A549 (cell line): ENCODE data around the gene APRT. TPM values are rescaled to one million over a fixed set of nuclear protein-coding genes. Genes with fewer than 3 reads are reported as not detected.

Source experiments
- ATAC-seq, 2 experiments: fragments of 200-7000 bp in 1 of 2; fragments of >200 bp in 1 of 2; cut with Nextera tagmentation in 1 of 2; cut with Tn5 transposase in 1 of 2; 3 replicates each; pipeline versions ENCODE4 v1.8.0 to v1.9.1; 2018 to 2020; ENCODE audit warnings: mild to moderate bottlenecking in 1 of 2, moderate library complexity in 1 of 2
- CTCF ChIA-PET: fragments of 300-600 bp; sonication (Branson Sonifier 250); formaldehyde crosslinking; extraction: SDS; loops from one replicate; lab custom pipeline; 2021; ENCODE audit warnings: antibody characterized with exemption, inconsistent platforms; lab: Yijun Ruan, JAX
- POLR2A ChIA-PET: fragments of 350-600 bp; formaldehyde crosslinking; extraction: SDS; loops from one replicate; lab custom pipeline; 2021; ENCODE audit warnings: antibody characterized with exemption, inconsistent platforms; lab: Yijun Ruan, JAX
- DNase-seq, 2 experiments: peaks; one replicate each; pipeline versions ENCODE4 v3.0.0 to v3.0.0-alpha.2; 2011 to 2016; ENCODE audit warnings: low read depth in 1 of 2, low spot score in 1 of 2
- FAIRE-seq: peaks from 2 replicates; lab custom pipeline; 2011; peaks lifted over from hg19 to GRCh38; lab: Jason Lieb, UNC
- H3K27ac ChIP-seq, 2 experiments: fragments of >200 bp; sonication (Bioruptor Twin); formaldehyde crosslinking; 3 replicates each; pipeline ENCODE4 v1.5.1; 2016 to 2017
- H3K4me1 ChIP-seq: fragments of >200 bp; sonication (Bioruptor Twin); formaldehyde crosslinking; 3 replicates; pipeline ENCODE4 v1.6.1; 2016
- H3K4me2 ChIP-seq: fragments of >200 bp; sonication (Bioruptor Twin); formaldehyde crosslinking; 3 replicates; pipeline ENCODE4 v1.6.1; 2016
- H3K4me3 ChIP-seq: fragments of >200 bp; sonication (Bioruptor Twin); formaldehyde crosslinking; 3 replicates; pipeline ENCODE4 v1.5.1; 2016
- H3K9me3 ChIP-seq: fragments of >200 bp; sonication (Bioruptor Twin); formaldehyde crosslinking; 3 replicates; pipeline ENCODE4 v1.6.1; 2016
- BCL3 ChIP-seq: fragments of >200 bp; sonication (Bioruptor Twin); formaldehyde crosslinking; IDR thresholded peaks from 3 replicates; pipeline ENCODE4 v1.6.1; 2016
- CEBPB ChIP-seq, 2 experiments: fragments of >200 bp in 1 of 2; sonication (Bioruptor Twin) in 1 of 2; formaldehyde crosslinking in 1 of 2; IDR thresholded peaks; 2 replicates each; pipeline ENCODE4 v1.6.1; 2012 to 2016
- EP300 ChIP-seq, 2 experiments: fragments of >200 bp; sonication (Bioruptor Twin); formaldehyde crosslinking; IDR thresholded peaks; 2 replicates in 1 of 2; 3 replicates in 1 of 2; pipeline ENCODE4 v1.6.1; 2016 to 2017
- FOSB ChIP-seq: fragments of 250-450 bp; sonication (Bioruptor Pico); IDR thresholded peaks from 2 replicates; pipeline ENCODE4 v1.5.0; 2020; ENCODE audit warnings: mild to moderate bottlenecking, moderate library complexity
- FOSL2 ChIP-seq, 2 experiments: fragments of 450-650 bp in 1 of 2; fragments of >200 bp in 1 of 2; sonication (Bioruptor Twin) in 1 of 2; formaldehyde crosslinking; IDR thresholded peaks; 2 replicates each; pipeline versions ENCODE4 v1.5.0 to v1.6.1; 2016 to 2020; ENCODE audit warnings: mild to moderate bottlenecking in 1 of 2, moderate library complexity in 1 of 2
- HDAC2 ChIP-seq: fragments of 200-600 bp; sonication (generic); IDR thresholded peaks from 2 replicates; pipeline ENCODE4 v1.6.1; 2016
- HMGXB4 ChIP-seq: fragments of 250-450 bp; sonication (Bioruptor Pico); IDR thresholded peaks from 2 replicates; pipeline ENCODE4 v1.5.0; 2021; ENCODE audit warnings: mild to moderate bottlenecking, moderate library complexity, borderline replicate concordance
- HOXB5 ChIP-seq: fragments of 250-450 bp; sonication (Bioruptor Pico); IDR thresholded peaks from 2 replicates; pipeline ENCODE4 v1.5.0; 2020; ENCODE audit warnings: mild to moderate bottlenecking, moderate library complexity
- KDM1A ChIP-seq: fragments of 200-600 bp; sonication (generic); IDR thresholded peaks from 2 replicates; pipeline ENCODE4 v1.6.1; 2016; ENCODE audit warnings: low read depth, mild to moderate bottlenecking
- MAFK ChIP-seq: fragments of 450-650 bp; IDR thresholded peaks from 2 replicates; pipeline ENCODE4 v1.6.1; 2014; ENCODE audit not compliant: partially characterized antibody
- MAZ ChIP-seq: fragments of 150-350 bp; IDR thresholded peaks from 2 replicates; pipeline ENCODE4 v1.6.1; 2014; ENCODE audit warnings: antibody characterized with exemption, low read depth, low read length, borderline replicate concordance
- MYC ChIP-seq: IDR thresholded peaks from 2 replicates; pipeline ENCODE4 v1.6.1; 2012; ENCODE audit warnings: mild to moderate bottlenecking, inconsistent platforms, low read length, improper control_type of control experiment, borderline replicate concordance
- POLR2AphosphoS2 ChIP-seq: conservative IDR thresholded peaks from 2 replicates; pipeline ENCODE4 v1.6.1; 2012; ENCODE audit warnings: low read length, improper control_type of control experiment, inconsistent platforms
- RARB ChIP-seq: fragments of 250-450 bp; sonication (Bioruptor Pico); IDR thresholded peaks from 2 replicates; pipeline ENCODE4 v1.8.0; 2021; ENCODE audit warnings: mild to moderate bottlenecking, moderate library complexity
- RCOR1 ChIP-seq: fragments of 150-350 bp; IDR thresholded peaks from 2 replicates; pipeline ENCODE4 v1.6.1; 2014; ENCODE audit warnings: antibody characterized with exemption, low read length, low read depth
- SMC3 ChIP-seq: fragments of >200 bp; sonication (Bioruptor Twin); formaldehyde crosslinking; IDR thresholded peaks from 3 replicates; pipeline ENCODE4 v1.6.1; 2018; ENCODE audit warnings: inconsistent platforms
- USF2 ChIP-seq: fragments of 450-650 bp; IDR thresholded peaks from 2 replicates; pipeline ENCODE4 v1.6.1; 2014; ENCODE audit warnings: antibody characterized with exemption
- ZFP36 ChIP-seq: fragments of 450-650 bp; IDR thresholded peaks from 2 replicates; pipeline ENCODE4 v1.6.1; 2014; ENCODE audit warnings: borderline replicate concordance; ENCODE audit not compliant: partially characterized antibody
- ZNF302 ChIP-seq: fragments of 250-450 bp; sonication (Bioruptor Pico); IDR thresholded peaks from 2 replicates; pipeline ENCODE4 v1.9.0; 2021; ENCODE audit warnings: inconsistent platforms, mild to moderate bottlenecking, moderate library complexity
- WGBS: methylation state at CpG from one replicate; pipeline ENCODE4 v1.1.6; 2017; ENCODE audit errors: missing lambda C conversion rate; 5-methylcytosine and 5-hydroxymethylcytosine counted together
- polyA plus RNA-seq, 4 experiments: library from polyadenylated mRNA; depleted of rRNA in 3 of 4; stranded (reverse); fragments of >200 nt; fragmentation: RNase III in 1 of 4; extraction: RNeasy Plus Mini Kit Qiagen cat#74134 plus additional on column Dnase treatment in 1 of 4; gene quantifications; 2 replicates in 3 of 4; 3 replicates in 1 of 4; pipeline ENCODE4 v1.2.3, GENCODE V29; 2011 to 2017

APRT gene
- polyA plus RNA-seq, 2 of the 4 experiments (the other 2 are of a cell fraction), result 115 to 258 TPM

GRCh38 chr16:88762941-88763340 lies 48.8 kb downstream of the APRT start (continued):
- no peak for TF ChIP-seq FOSL2 (IDR thresholded peaks at IDR 0.05)
- no peak for TF ChIP-seq FOSL2 (CRISPR knock-in tag; IDR thresholded peaks at IDR 0.05)
- no peak for TF ChIP-seq MAZ
- TF ChIP-seq, all 56 proteins: peak for 0

GRCh38 chr16:88762258-88762870 lies 49.4 kb downstream of the APRT start:
- ChIA-PET CTCF (interaction anchor here (1.1 to 31.8 kb wide), 4 partner anchors 15 to 406 kb away, joined by 3 to 596 read pairs (median 4); no protein-coding TSS in a partner anchor), POLR2A (interaction anchor here (0.9 kb wide), 1 partner anchor 22 kb away, joined by 3 read pairs; no protein-coding TSS in a partner anchor)
- Histone ChIP-seq H3K9me3 (no peaks in the 10 kb centered on the region), H3K4me2 (no peak overlapping the region), H3K4me3 (no peak overlapping the region), H3K27ac (no peak overlapping the region; a peak in 1 of 6 replicates), H3K4me1 (peaks cover 30% of the 10 kb centered on the region)
- no peak for DNase-seq
- FAIRE-seq, result no peak
- no peak for TF ChIP-seq HMGXB4 (CRISPR knock-in tag)
- no peak for TF ChIP-seq RARB (CRISPR knock-in tag)
- TF ChIP-seq MAFK, result no peak
- TF ChIP-seq MAZ, result no peak
- no peak for TF ChIP-seq POLR2AphosphoS2
- no peak for TF ChIP-seq ZFP36
- TF ChIP-seq USF2, result no peak
- TF ChIP-seq HDAC2, result no peak
- no peak for TF ChIP-seq ZNF302 (CRISPR knock-in tag)
- no peak for TF ChIP-seq CEBPB (IDR thresholded peaks at IDR 0.05)
- TF ChIP-seq EP300 (IDR thresholded peaks at IDR 0.05), result no peak
- WGBS, result 92% methylated on average over 8 of the region's 16 CpGs
- no peak for ATAC-seq

- CTCF ChIA-PET, result interaction anchor here (1.1 to 31.8 kb wide), 2 partner anchors 19 to 407 kb away, joined by 4 to 596 read pairs; no protein-coding TSS in a partner anchor
- H3K4me1 ChIP-seq, result peaks cover 30% of the 10 kb centered on the region
- TF ChIP-seq EP300 (IDR thresholded peaks at IDR 0.05), result no peak
- TF ChIP-seq KDM1A, result no peak
- no peak for TF ChIP-seq MYC
- no peak for TF ChIP-seq BCL3
- no peak for TF ChIP-seq RCOR1
- TF ChIP-seq ZNF302 (CRISPR knock-in tag), result no peak
- no peak for TF ChIP-seq FOSB (CRISPR knock-in tag)
- TF ChIP-seq HOXB5 (CRISPR knock-in tag), result no peak
- TF ChIP-seq SMC3, result no peak
- no peak for DNase-seq
- ATAC-seq, result no peak
- FAIRE-seq, result no peak
- H3K4me3 ChIP-seq, result no peak overlapping the region
- WGBS, result 80% methylated on average over 10 of the region's 10 CpGs
- H3K27ac ChIP-seq, result no peak overlapping the region; a peak in 1 of 6 replicates
- H3K9me3 ChIP-seq, result no peaks in the 10 kb centered on the region
- no peak overlapping the region for H3K4me2 ChIP-seq
- POLR2A ChIA-PET, result interaction anchor here (0.9 kb wide), 1 partner anchor 22 kb away, joined by 3 read pairs; no protein-coding TSS in a partner anchor
These were observed 49.9 kb downstream of the APRT start for GRCh38 chr16:88761830-88762229.
